Mononuclear cell (primary cell): ENCODE measurements around the gene TEAD1. TPM values are rescaled to one million over a fixed set of nuclear protein-coding genes. Genes with fewer than 3 reads are reported as not detected.

Source experiments
- H3K27me3 ChIP-seq: 2 replicates; pipeline ENCODE4 v1.6.0; 2011; ENCODE audit warnings: low read length, control low read depth; ENCODE audit not compliant: insufficient read depth
- H3K4me1 ChIP-seq: 2 replicates; pipeline ENCODE4 v1.5.1; 2011; ENCODE audit warnings: mild to moderate bottlenecking, low read length, control low read depth; ENCODE audit not compliant: insufficient read depth
- H3K4me3 ChIP-seq: 2 replicates; pipeline ENCODE4 v1.5.1; 2011; ENCODE audit warnings: mild to moderate bottlenecking, low read length, moderate library complexity
- H3K9me3 ChIP-seq: 2 replicates; pipeline ENCODE4 v1.5.1; 2011; ENCODE audit warnings: low read depth, mild to moderate bottlenecking, control low read depth, low read length
- total RNA-seq: library from RNA; depleted of rRNA; stranded (reverse); fragments of >200 nt; gene quantifications from one replicate; pipeline ENCODE4 v1.2.3, GENCODE V29; 2012

TEAD1 gene
- total RNA-seq, 1 donor: not detected

DNA sequence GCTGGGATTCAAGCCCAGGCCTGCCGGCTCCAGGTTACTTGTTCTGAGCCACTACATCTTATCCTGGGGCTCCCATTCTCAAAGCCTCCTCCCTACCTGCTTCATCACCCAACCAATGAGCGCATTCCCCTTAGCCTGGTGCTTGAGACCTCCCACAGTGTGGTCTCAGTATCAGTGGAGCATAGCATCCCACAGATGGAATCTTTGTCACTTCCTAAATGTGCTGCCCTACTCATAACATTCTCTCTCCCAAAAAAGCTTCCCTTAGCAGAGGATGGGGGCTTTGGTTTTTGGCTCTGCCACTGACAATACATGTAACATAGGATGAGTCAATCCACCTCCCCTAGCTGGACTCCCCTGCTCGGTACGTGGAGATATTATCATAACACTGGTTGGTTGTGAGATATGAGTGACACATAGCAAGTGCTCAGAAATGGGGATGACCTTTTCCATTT is 28.8 kb downstream of the TEAD1 start:
- Histone ChIP-seq H3K4me1 (no peaks in the 10 kb centered on the region), H3K27me3 (peaks cover 21% of the 10 kb centered on the region), H3K4me3 (no peak overlapping the region), H3K9me3 (no peaks in the 10 kb centered on the region)

DNA sequence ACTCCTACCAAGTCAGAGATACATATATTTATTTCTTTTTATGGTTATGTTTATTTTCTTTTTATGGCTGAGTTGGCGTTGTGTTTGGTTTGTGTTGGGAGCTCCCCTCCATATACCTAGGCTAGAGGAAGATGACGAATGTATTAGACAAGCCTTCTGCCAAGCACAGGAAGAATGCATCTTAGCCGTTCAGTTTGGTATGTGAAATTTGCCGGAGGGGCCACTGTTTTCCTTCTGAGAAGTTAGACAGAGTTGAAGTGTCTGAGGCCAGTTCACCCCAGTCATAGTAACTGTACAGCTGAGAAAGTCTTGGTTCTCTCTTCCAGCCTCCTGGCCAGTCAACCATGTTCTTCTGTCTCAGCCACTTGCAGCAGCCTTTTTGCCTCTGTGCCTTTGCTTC is 29.8 kb downstream of the TEAD1 start:
- Histone ChIP-seq H3K27me3 (peaks cover 11% of the 10 kb centered on the region), H3K4me3 (no peak overlapping the region), H3K9me3 (no peaks in the 10 kb centered on the region), H3K4me1 (no peaks in the 10 kb centered on the region)

GRCh38 chr11:12705874-12706273 is 31.7 kb downstream of the TEAD1 start:
- Histone ChIP-seq H3K9me3 (no peaks in the 10 kb centered on the region), H3K4me3 (no peak overlapping the region), H3K4me1 (no peaks in the 10 kb centered on the region), H3K27me3 (no peaks in the 10 kb centered on the region)

DNA sequence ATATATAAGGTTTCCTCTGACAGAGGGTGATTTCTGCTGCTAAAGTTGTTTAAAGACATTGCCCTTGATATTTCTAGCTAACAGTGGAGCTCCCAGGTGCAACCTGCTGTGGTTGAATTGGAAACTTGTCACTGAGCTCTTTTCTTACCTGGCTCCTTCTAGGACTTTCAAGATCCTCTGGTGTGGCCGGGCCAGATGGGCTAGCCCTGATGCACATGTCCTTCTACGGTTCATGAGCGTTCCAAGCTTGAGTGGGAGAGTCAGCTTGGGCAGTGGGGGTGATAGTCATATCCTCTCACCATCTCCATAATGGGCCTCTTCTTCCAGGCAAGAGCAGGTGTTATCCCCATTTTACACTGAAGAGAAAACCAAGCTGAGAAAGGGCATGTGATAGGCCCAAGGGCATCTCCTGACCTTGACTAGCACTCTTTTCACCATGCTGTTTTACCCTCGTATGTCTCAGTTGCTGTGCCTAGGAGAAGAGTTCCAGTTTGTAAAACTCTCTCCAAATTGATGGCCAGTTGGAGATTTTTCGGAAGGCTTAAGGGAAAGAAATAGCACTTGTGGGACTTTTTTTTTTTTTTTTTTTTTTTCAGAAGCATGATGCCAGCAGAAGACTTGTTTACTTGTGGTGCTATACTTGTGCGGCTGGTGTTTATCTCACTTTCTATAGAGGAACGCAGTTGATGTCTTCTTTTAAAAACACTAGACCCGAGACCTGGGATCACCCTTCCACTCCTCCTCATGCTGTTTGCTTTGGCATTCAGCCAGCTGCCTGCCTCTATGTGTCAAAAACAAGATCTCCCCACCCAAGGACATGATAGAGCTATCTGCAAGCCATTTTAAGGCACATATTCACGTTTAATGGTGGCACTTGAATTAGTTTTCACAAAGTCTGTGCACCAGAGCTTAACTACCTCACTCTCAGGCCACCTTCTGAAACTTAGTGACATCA is 32.6 kb downstream of the TEAD1 start:
- Histone ChIP-seq H3K9me3 (no peaks in the 10 kb centered on the region), H3K4me3 (no peak overlapping the region), H3K4me1 (no peaks in the 10 kb centered on the region), H3K27me3 (no peaks in the 10 kb centered on the region)

DNA sequence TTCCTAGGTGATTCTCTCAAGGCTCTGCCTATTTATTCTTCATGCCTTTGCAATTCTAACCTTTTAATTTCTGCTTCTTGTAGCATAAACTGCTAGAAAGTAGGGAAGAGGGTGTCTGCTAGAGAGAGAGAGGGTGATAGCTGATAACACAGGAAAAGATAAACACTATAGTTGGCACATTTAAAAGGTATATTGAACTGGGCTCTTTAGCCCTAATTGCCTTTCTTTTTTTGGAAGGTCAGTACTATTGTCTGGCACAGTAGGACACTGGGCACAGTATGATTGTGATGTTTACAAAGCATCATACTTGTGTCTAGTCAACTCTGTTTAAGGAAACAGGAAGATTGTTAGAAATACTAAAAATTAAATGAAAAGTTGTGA is 33.3 kb downstream of the TEAD1 start:
- H3K4me3 ChIP-seq: no peak overlapping the region
- no peaks in the 10 kb centered on the region for H3K4me1 ChIP-seq
- H3K27me3 ChIP-seq: no peaks in the 10 kb centered on the region

DNA sequence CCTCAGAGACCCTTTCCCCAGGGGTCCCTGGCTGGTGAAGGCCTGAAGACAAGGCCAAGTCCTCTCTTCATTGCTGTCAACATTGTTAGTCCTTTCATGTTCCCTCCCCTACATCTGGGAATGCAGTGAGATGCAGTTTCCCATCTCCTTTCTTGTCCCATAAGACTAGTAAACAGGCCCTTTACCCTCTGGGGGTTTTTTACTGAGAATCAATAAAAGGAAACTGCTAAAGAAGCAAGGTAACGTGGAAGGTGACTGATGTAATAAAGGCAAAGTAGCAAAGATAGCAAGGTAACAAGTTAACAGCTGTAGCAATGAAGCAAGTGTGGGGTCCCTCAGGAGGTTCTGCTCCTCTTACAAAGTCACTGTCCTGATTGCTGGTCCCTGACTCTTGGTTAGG is 37.3 kb downstream of the TEAD1 start:
- H3K27me3 ChIP-seq: peaks cover 6% of the 10 kb centered on the region
- no peaks in the 10 kb centered on the region for H3K9me3 ChIP-seq
- no peak overlapping the region for H3K4me3 ChIP-seq
- no peaks in the 10 kb centered on the region for H3K4me1 ChIP-seq

More for the DNA sequence above, 33.3 kb downstream of the TEAD1 start:
- no peaks in the 10 kb centered on the region for H3K9me3 ChIP-seq

GRCh38 chr11:12712132-12712531 is 37.9 kb downstream of the TEAD1 start:
- Histone ChIP-seq H3K4me1 (no peaks in the 10 kb centered on the region), H3K9me3 (no peaks in the 10 kb centered on the region), H3K27me3 (peaks cover 6% of the 10 kb centered on the region), H3K4me3 (no peak overlapping the region)

GRCh38 chr11:12715131-12715530 is 40.9 kb downstream of the TEAD1 start:
- peaks cover 3% of the 10 kb centered on the region for H3K4me1 ChIP-seq
- no peaks in the 10 kb centered on the region for H3K9me3 ChIP-seq
- H3K4me3 ChIP-seq: no peak overlapping the region
- H3K27me3 ChIP-seq: peaks cover 11% of the 10 kb centered on the region

DNA sequence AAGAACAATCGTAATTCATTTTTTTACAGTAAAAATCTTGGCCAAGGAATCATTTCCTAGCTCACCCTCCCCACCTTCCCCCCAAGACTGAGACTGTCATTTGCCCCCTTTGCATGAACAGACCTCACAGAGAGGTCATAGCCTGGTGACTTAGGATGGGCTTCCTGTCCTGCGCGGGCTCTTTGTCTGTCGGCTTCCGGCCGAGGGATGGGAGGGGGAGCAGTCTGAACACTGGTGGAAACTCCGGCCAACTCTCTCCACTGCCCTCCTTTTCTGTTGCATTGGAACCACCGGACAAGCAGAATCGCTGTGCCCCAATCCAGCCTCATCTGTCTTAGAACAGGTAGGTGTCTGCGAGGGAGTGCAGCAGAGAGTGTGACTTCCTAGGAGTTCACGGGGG is 41.7 kb downstream of the TEAD1 start:
- Histone ChIP-seq H3K4me1 (peaks cover 3% of the 10 kb centered on the region), H3K4me3 (no peak overlapping the region), H3K27me3 (peaks cover 16% of the 10 kb centered on the region), H3K9me3 (no peaks in the 10 kb centered on the region)

DNA sequence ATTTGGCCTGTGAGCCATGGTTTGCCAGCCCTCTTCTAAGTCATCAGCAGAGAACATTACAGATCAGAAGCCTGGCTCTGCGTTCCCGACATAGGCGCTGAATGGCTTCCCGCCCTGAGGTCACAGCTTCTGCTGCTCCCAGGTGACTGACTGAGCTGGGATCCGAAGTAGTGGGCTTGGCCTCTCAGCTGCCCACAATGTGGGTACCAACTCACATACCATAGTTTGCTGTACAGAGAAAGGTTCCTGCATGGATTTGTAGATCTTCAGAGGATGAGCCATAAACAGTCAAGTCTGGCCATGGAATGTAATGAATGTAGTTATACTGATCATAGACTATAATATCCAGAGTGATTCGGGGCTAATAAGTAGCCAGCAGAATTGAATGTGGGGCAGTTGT is 42.6 kb downstream of the TEAD1 start:
- H3K27me3 ChIP-seq: peaks cover 21% of the 10 kb centered on the region
- no peaks in the 10 kb centered on the region for H3K9me3 ChIP-seq
- no peak overlapping the region for H3K4me3 ChIP-seq
- peaks cover 3% of the 10 kb centered on the region for H3K4me1 ChIP-seq

DNA sequence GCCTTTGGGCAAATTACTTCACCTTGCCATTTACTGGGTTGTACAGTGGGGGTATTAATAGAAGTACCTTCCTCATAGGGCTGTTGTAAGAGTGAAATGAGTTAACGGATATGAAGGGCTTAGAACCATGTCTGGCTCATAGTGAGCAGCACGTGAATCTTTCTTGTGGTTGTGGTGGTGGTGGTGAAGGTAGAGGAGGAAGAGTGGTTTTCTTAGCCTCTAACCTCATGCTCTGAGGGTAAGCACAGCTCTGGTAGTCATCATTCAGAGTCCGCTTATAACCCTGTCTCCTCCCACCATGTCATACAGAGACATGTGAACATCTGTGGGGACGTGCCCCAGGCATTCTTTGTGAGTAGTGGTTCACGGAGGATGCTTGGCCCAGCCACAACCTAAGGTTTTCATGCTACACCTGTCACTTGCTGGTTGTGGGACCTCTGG is 43.6 kb downstream of the TEAD1 start:
- Histone ChIP-seq H3K9me3 (no peaks in the 10 kb centered on the region), H3K4me3 (no peak overlapping the region), H3K4me1 (peaks cover 3% of the 10 kb centered on the region), H3K27me3 (peaks cover 26% of the 10 kb centered on the region)

DNA sequence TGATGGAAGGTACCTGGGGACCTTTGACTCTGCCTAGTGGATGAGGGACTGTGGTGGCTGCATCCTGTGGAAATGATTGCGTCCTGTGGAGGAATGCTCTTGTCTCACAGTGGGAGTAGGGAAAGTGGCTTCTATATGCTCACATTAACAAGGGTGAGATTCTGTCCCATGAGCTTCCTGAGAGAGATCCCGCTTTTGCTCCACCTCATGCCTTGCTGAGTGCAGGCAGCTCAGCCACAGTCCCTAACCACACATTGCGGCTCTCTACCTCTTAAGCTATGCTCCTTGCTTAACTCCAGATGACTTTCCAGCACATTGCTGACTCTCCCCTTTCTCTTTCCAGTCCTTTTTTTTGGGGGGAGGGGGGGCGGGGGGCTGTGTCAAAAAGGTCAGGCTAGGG is 45.0 kb downstream of the TEAD1 start:
- Histone ChIP-seq H3K4me1 (peaks cover 3% of the 10 kb centered on the region), H3K27me3 (peaks cover 36% of the 10 kb centered on the region), H3K4me3 (no peak overlapping the region), H3K9me3 (no peaks in the 10 kb centered on the region)

GRCh38 chr11:12721816-12722604 is 47.8 kb downstream of the TEAD1 start:
- peaks cover 3% of the 10 kb centered on the region for H3K4me1 ChIP-seq
- H3K9me3 ChIP-seq: no peaks in the 10 kb centered on the region
- H3K4me3 ChIP-seq: no peak overlapping the region
- peaks cover 30% of the 10 kb centered on the region for H3K27me3 ChIP-seq

DNA sequence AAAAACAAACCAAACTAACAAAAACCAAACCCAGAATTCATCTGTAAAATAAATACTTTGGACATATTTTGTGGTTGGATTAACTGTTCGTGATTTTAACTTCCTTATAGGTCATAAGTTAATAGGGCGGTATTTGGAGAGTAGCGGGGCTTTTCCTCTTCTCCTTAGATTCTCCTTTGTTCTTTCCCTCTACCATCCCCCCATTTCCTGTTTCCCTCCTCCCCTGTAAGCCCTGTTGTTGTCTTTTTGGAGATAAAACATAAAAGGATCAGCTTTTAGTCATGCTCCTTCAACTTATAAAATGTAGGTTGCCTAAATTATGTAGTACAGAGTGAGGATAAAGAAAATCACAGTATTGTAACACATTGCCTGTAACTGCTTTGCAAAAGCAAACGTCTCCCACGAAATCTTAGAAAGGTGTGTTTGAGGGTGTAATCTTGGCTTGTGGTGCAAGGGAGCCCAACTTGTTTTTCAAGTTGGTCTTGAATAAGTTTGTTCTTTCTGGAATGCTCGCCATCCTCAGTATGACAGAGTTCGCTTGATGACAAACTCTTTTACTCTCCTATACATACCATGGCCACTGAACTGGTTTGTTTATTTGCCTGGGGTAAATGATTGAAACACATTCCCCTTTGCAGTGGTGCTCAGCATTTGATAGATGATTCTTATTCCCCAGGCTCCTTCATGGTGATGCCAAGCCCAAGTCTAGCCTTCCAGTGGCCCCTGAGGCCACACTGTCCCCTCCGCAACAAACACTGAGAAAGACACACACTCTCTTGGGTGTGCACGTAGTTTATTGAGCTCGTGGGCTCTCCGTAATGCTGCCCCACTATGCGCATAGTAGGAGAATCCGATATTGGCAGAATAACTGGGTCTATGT is 49.4 kb downstream of the TEAD1 start:
- Histone ChIP-seq H3K4me1 (no peaks in the 10 kb centered on the region), H3K27me3 (peaks cover 25% of the 10 kb centered on the region), H3K9me3 (no peaks in the 10 kb centered on the region), H3K4me3 (no peak overlapping the region)
